HG03342 (cell line): ENCODE measurements around the gene CACNA1I.

Experiments used
- ATAC-seq: cut with Tn5 transposase; IDR thresholded peaks from one replicate; pipeline ENCODE4 v1.9.1; 2021; ENCODE audit warnings: mild to moderate bottlenecking, moderate library complexity; ENCODE audit not compliant: unreplicated experiment

CACNA1I gene

GRCh38 chr22:39664485-39665200, 94.1 kb downstream of the CACNA1I start:
- ATAC-seq = no peak

GRCh38 chr22:39665229-39665628, 94.7 kb downstream of the CACNA1I start:
- no peak for ATAC-seq

GRCh38 chr22:39665661-39666431, 95.3 kb downstream of the CACNA1I start:
- no peak for ATAC-seq

GRCh38 chr22:39666495-39666894, 95.9 kb downstream of the CACNA1I start:
- no peak for ATAC-seq

GRCh38 chr22:39666926-39667325, 96.4 kb downstream of the CACNA1I start:
- ATAC-seq = no peak

- no peak for ATAC-seq
Measured at GRCh38 chr22:39669432-39669831, 98.9 kb downstream of the CACNA1I start.

- ATAC-seq = no peak
Measured at GRCh38 chr22:39671936-39672335, 101.4 kb downstream of the CACNA1I start.

- ATAC-seq = no peak
Measured at GRCh38 chr22:39674536-39674935, 104.0 kb downstream of the CACNA1I start.

- ATAC-seq = no peak
Measured at GRCh38 chr22:39675947-39676346, 105.4 kb downstream of the CACNA1I start.

- no peak for ATAC-seq
Measured at GRCh38 chr22:39677967-39678366, 107.4 kb downstream of the CACNA1I start.

GRCh38 chr22:39678862-39679490, 108.4 kb downstream of the CACNA1I start:
- ATAC-seq = no peak

GRCh38 chr22:39679652-39680051, 109.1 kb downstream of the CACNA1I start:
- ATAC-seq = no peak

- no peak for ATAC-seq
Measured at GRCh38 chr22:39680486-39680885, 109.9 kb downstream of the CACNA1I start.

GRCh38 chr22:39681038-39681861, 110.7 kb downstream of the CACNA1I start:
- ATAC-seq = no peak

- no peak for ATAC-seq
Measured at GRCh38 chr22:39682994-39683393, 112.4 kb downstream of the CACNA1I start.

GRCh38 chr22:39683639-39684038, 113.1 kb downstream of the CACNA1I start:
- no peak for ATAC-seq

GRCh38 chr22:39684702-39685281, 114.2 kb downstream of the CACNA1I start:
- ATAC-seq = no peak

GRCh38 chr22:39685336-39686177, 115.0 kb downstream of the CACNA1I start:
- ATAC-seq = no peak

- ATAC-seq = no peak
Measured at GRCh38 chr22:39686178-39686620, 115.6 kb downstream of the CACNA1I start.
